SK-N-SH treated with all-trans-retinoic acid at 6 μM for 48 hours (cell line): ENCODE measurements around the gene TMEM201.

Experiments
- ATAC-seq: fragments of 200-7000 bp; cut with Tn5 transposase; 3 replicates; pipeline ENCODE4 v1.9.1; 2020; ENCODE audit warnings: mild to moderate bottlenecking, moderate library complexity
- ARNTL ChIP-seq: fragments of 450-650 bp; formaldehyde crosslinking; IDR thresholded peaks from 2 replicates; pipeline ENCODE4 v1.5.0; 2020; ENCODE audit warnings: low read depth, mild to moderate bottlenecking, moderate library complexity, borderline replicate concordance
- BACH2 ChIP-seq: fragments of 250-450 bp; sonication (Bioruptor Pico); IDR thresholded peaks from 2 replicates; pipeline ENCODE4 v1.9.0; 2021; ENCODE audit warnings: mild to moderate bottlenecking, borderline replicate concordance
- CREB5 ChIP-seq: fragments of 250-450 bp; sonication (Bioruptor Pico); IDR thresholded peaks from 2 replicates; pipeline ENCODE4 v1.5.1; 2020; ENCODE audit warnings: low read depth, mild to moderate bottlenecking, moderate library complexity
- CSDC2 ChIP-seq: fragments of 250-450 bp; sonication (Bioruptor Pico); IDR thresholded peaks from 2 replicates; pipeline ENCODE4 v1.5.0; 2020; ENCODE audit warnings: mild to moderate bottlenecking, moderate library complexity
- CSRNP3 ChIP-seq: fragments of 250-450 bp; sonication (Bioruptor Pico); IDR thresholded peaks from 2 replicates; pipeline ENCODE4 v1.5.1; 2021; ENCODE audit warnings: mild to moderate bottlenecking, moderate library complexity
- GLIS3 ChIP-seq: fragments of 250-450 bp; sonication (Bioruptor Pico); IDR thresholded peaks from 2 replicates; pipeline ENCODE4 v1.5.0; 2020; ENCODE audit warnings: mild to moderate bottlenecking, moderate library complexity
- OSR1 ChIP-seq: fragments of 250-450 bp; sonication (Bioruptor Pico); IDR thresholded peaks from 2 replicates; pipeline ENCODE4 v1.8.0; 2022; ENCODE audit warnings: moderate library complexity, mild to moderate bottlenecking, inconsistent platforms
- PATZ1 ChIP-seq: fragments of 250-450 bp; sonication (Bioruptor Pico); IDR thresholded peaks from 2 replicates; pipeline ENCODE4 v1.8.0; 2020; ENCODE audit warnings: mild to moderate bottlenecking, moderate library complexity, borderline replicate concordance
- PPARA ChIP-seq: fragments of 250-450 bp; sonication (Bioruptor Pico); IDR thresholded peaks from 2 replicates; pipeline ENCODE4 v1.5.0; 2020; ENCODE audit warnings: mild to moderate bottlenecking, borderline replicate concordance
- RARB ChIP-seq: fragments of 250-450 bp; sonication (Bioruptor Pico); IDR thresholded peaks from 2 replicates; pipeline ENCODE4 v1.8.0; 2021; ENCODE audit warnings: mild to moderate bottlenecking, moderate library complexity
- SNAI2 ChIP-seq: fragments of 250-450 bp; sonication (Bioruptor Pico); IDR thresholded peaks from 2 replicates; pipeline ENCODE4 v1.5.0; 2020; ENCODE audit warnings: mild to moderate bottlenecking, moderate library complexity
- TCF4 ChIP-seq: fragments of 250-450 bp; sonication (Bioruptor Pico); IDR thresholded peaks from 2 replicates; pipeline ENCODE4 v1.8.0; 2021; ENCODE audit warnings: mild to moderate bottlenecking, moderate library complexity, borderline replicate concordance
- TOX ChIP-seq: fragments of 250-450 bp; sonication (Bioruptor Pico); IDR thresholded peaks from 2 replicates; pipeline ENCODE4 v1.8.0; 2021; ENCODE audit warnings: mild to moderate bottlenecking, moderate library complexity, borderline replicate concordance
- TSHZ2 ChIP-seq: fragments of 250-450 bp; sonication (Bioruptor Pico); IDR thresholded peaks from 2 replicates; pipeline ENCODE4 v1.5.0; 2020; ENCODE audit warnings: mild to moderate bottlenecking, moderate library complexity
- ZC3H10 ChIP-seq: fragments of 250-450 bp; sonication (Bioruptor Pico); IDR thresholded peaks from 2 replicates; pipeline ENCODE4 v1.5.1; 2021; ENCODE audit warnings: mild to moderate bottlenecking, moderate library complexity
- ZNF70 ChIP-seq: fragments of 450-650 bp; formaldehyde crosslinking; IDR thresholded peaks from 2 replicates; pipeline ENCODE4 v1.5.0; 2020; ENCODE audit warnings: mild to moderate bottlenecking, moderate library complexity
- ZNF8 ChIP-seq: fragments of 450-650 bp; formaldehyde crosslinking; IDR thresholded peaks from 2 replicates; pipeline ENCODE4 v1.5.0; 2020; ENCODE audit warnings: mild to moderate bottlenecking, moderate library complexity
- TF ChIP-seq, protein P1 (sequence below): fragments of 250-450 bp; sonication (Bioruptor Pico); IDR thresholded peaks from 2 replicates; pipeline ENCODE4 v1.8.0; 2021; ENCODE audit warnings: low read depth, mild to moderate bottlenecking, moderate library complexity, borderline replicate concordance

Gene TMEM201

DNA sequence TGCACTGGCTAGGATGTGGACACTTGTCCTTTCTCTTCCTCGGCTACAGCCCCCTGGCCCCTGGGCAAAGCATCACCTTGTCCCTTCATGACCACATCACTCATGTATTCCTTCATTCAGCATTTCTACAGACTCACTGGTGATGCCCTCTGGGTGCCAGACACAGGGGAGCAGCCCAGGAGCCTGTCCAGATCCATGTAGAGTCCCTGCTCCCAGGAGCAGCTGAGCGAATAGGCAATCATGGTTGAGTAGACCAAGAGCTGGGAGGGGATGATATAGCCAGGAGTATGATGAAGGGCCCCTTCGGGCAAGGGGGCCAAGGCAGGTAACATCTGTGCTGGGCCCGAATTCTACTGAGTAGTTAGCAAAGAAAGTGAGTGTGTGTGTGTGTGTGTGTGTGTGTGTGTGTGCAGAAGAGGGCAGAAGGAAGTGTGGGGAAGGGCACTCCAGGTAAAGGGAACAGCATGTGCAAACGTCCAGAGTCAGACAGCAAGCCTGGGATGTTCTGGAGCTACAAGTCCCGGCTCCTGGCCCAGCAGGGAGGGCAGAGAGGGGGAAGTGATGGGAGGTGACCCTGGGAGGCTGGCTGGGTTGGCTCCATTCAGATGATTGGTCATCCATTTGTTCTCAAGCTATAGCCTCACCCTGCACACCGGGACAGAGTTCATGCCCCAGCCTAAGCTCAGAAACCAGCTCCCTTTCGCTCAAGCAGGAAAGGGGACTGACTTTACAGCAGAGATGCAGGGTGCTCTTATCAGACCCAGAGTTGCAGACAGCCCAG is 41.8 kb downstream of the TMEM201 start:
- ATAC-seq: no peak
- TF ChIP-seq PPARA (CRISPR knock-in tag): no peak
- TF ChIP-seq, protein P1, sequence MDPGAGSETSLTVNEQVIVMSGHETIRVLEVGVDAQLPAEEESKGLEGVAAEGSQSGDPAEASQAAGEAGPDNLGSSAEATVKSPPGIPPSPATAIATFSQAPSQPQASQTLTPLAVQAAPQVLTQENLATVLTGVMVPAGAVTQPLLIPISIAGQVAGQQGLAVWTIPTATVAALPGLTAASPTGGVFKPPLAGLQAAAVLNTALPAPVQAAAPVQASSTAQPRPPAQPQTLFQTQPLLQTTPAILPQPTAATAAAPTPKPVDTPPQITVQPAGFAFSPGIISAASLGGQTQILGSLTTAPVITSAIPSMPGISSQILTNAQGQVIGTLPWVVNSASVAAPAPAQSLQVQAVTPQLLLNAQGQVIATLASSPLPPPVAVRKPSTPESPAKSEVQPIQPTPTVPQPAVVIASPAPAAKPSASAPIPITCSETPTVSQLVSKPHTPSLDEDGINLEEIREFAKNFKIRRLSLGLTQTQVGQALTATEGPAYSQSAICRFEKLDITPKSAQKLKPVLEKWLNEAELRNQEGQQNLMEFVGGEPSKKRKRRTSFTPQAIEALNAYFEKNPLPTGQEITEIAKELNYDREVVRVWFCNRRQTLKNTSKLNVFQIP (CRISPR knock-in tag): no peak
- TF ChIP-seq CSDC2: no peak
- TF ChIP-seq TOX: no peak
- TF ChIP-seq ZNF8 (CRISPR knock-in tag): no peak
- TF ChIP-seq ZC3H10 (CRISPR knock-in tag): no peak
- no peak for TF ChIP-seq SNAI2 (CRISPR knock-in tag)

GRCh38 chr1:9631613-9632012 is 42.9 kb downstream of the TMEM201 start:
- ATAC-seq: no peak
- TF ChIP-seq PATZ1 (CRISPR knock-in tag): no peak
- no peak for TF ChIP-seq PPARA (CRISPR knock-in tag)
- TF ChIP-seq CREB5: no peak
- TF ChIP-seq ZNF70 (CRISPR knock-in tag): no peak
- TF ChIP-seq TSHZ2 (CRISPR knock-in tag): no peak
- TF ChIP-seq ZC3H10 (CRISPR knock-in tag): no peak
- TF ChIP-seq ARNTL (CRISPR knock-in tag): no peak
- no peak for TF ChIP-seq BACH2 (CRISPR knock-in tag)
- no peak for TF ChIP-seq RARB (CRISPR knock-in tag)
- no peak for TF ChIP-seq OSR1 (CRISPR knock-in tag)
- TF ChIP-seq CSDC2: no peak
- TF ChIP-seq TCF4: no peak

DNA sequence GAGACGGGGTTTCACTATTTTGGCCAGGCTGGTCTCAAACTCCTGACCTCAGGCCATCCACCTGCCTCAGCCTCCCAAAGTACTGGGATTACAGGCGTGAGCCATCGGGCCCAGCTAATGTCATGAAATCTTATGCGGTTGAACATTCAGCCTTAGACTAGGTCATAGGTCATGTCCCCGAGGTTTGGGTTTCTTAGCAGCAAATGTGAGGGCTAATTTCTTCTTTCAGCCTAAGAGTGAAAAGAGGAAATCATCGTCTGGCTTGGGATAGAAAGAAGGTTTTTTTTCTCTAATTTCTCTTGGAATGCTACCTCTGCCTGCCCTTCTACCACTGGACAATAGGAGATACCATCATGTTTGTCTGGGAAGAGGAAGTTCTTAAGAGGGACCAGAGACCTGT is 44.8 kb downstream of the TMEM201 start:
- TF ChIP-seq CSRNP3 (no peak), BACH2 (CRISPR knock-in tag) (no peak), CSDC2 (no peak), PATZ1 (CRISPR knock-in tag) (no peak), RARB (CRISPR knock-in tag) (no peak), ARNTL (CRISPR knock-in tag) (no peak), TSHZ2 (CRISPR knock-in tag) (no peak), SNAI2 (CRISPR knock-in tag) (no peak), TCF4 (no peak), GLIS3 (CRISPR knock-in tag) (no peak), OSR1 (CRISPR knock-in tag) (no peak)
- TF ChIP-seq, protein P1 (CRISPR knock-in tag): no peak
- TF ChIP-seq, all 23 proteins: peak for 0
- ATAC-seq: no peak
